IMR-90 (cell line): Measurements from ENCODE around the gene VGF. TPM values are rescaled to one million over a fixed set of nuclear protein-coding genes. Genes with fewer than 3 reads are reported as not detected.

Source experiments
- ATAC-seq: fragments of 200-7000 bp; cut with Tn5 transposase; 2 replicates; pipeline ENCODE4 v1.9.1; 2020; ENCODE audit warnings: low read depth, mild to moderate bottlenecking, moderate library complexity
- BruUV-seq: library from RNA; stranded (reverse); fragments of 400-500 nt; replicated peaks from 2 replicates; lab custom pipeline; 2021; lab: Mats Ljungman, UMichigan
- CTCF ChIA-PET: fragments of 300-600 bp; formaldehyde crosslinking; extraction: SDS; loops from one replicate; lab custom pipeline; 2021; ENCODE audit warnings: antibody characterized with exemption; lab: Yijun Ruan, JAX
- POLR2A ChIA-PET: fragments of 300-600 bp; sonication (Branson Sonifier 250); formaldehyde crosslinking; loops from one replicate; lab custom pipeline; 2022; ENCODE audit warnings: antibody characterized with exemption; ENCODE audit not compliant: unreplicated experiment; lab: Charles Lee
- DNase-seq: peaks from one replicate; pipeline ENCODE4 v3.0.0; 2013
- H2AFZ ChIP-seq: replicated peaks from 2 replicates; pipeline ENCODE3; 2013; ENCODE audit warnings: low read length, mild to moderate bottlenecking; ENCODE audit not compliant: poor library complexity
- H2AK5ac ChIP-seq: 2 replicates; pipeline ENCODE4 v1.6.1; 2013; ENCODE audit warnings: low read depth, low read length, inconsistent platforms
- H2AK9ac ChIP-seq: replicated peaks from 2 replicates; pipeline ENCODE3; 2013; ENCODE audit warnings: mild to moderate bottlenecking, low read depth, low read length, moderate library complexity; ENCODE audit not compliant: poor library complexity
- H2BK120ac ChIP-seq: 2 replicates; pipeline ENCODE4 v1.6.1; 2013; ENCODE audit warnings: low read depth, low read length, inconsistent platforms
- H2BK15ac ChIP-seq: 3 replicates; pipeline ENCODE4 v1.6.1; 2013; ENCODE audit warnings: low read depth, low read length, inconsistent platforms
- H2BK20ac ChIP-seq: 2 replicates; pipeline ENCODE4 v1.6.1; 2013; ENCODE audit warnings: low read depth, mild to moderate bottlenecking, inconsistent platforms, low read length, moderate library complexity
- H2BK5ac ChIP-seq: 2 replicates; pipeline ENCODE4 v1.6.1; 2013; ENCODE audit warnings: mild to moderate bottlenecking, low read depth, low read length, inconsistent platforms; ENCODE audit not compliant: poor library complexity, severe bottlenecking
- H3K14ac ChIP-seq: replicated peaks from 2 replicates; pipeline ENCODE4 v1.6.1; 2013; ENCODE audit warnings: low read depth, low read length, inconsistent platforms
- H3K18ac ChIP-seq: 2 replicates; pipeline ENCODE4 v1.6.1; 2013; ENCODE audit warnings: low read depth, low read length, control low read depth
- H3K23ac ChIP-seq: 2 replicates; pipeline ENCODE4 v1.6.1; 2013; ENCODE audit warnings: low read depth, low read length, inconsistent platforms
- H3K27ac ChIP-seq: 2 replicates; pipeline ENCODE4 v1.5.1; 2013; ENCODE audit warnings: mild to moderate bottlenecking, control low read depth, low read length; ENCODE audit not compliant: insufficient read depth
- H3K27me3 ChIP-seq: 2 replicates; pipeline ENCODE4 v1.6.1; 2013; ENCODE audit warnings: low read length; ENCODE audit not compliant: control insufficient read depth, insufficient read depth
- H3K36me3 ChIP-seq: 2 replicates; pipeline ENCODE4 v1.6.1; 2013; ENCODE audit warnings: low read length, mixed read lengths; ENCODE audit not compliant: control insufficient read depth, insufficient read depth
- H3K4ac ChIP-seq: 2 replicates; pipeline ENCODE4 v1.6.1; 2013; ENCODE audit warnings: low read depth, low read length, inconsistent platforms
- H3K4me1 ChIP-seq: 2 replicates; pipeline ENCODE4 v1.6.1; 2013; ENCODE audit warnings: low read length, mixed read lengths; ENCODE audit not compliant: control insufficient read depth, insufficient read depth
- H3K4me2 ChIP-seq: 2 replicates; pipeline ENCODE4 v1.6.1; 2013; ENCODE audit warnings: low read depth, mild to moderate bottlenecking, control low read depth, low read length, moderate library complexity
- H3K4me3 ChIP-seq: 2 replicates; pipeline ENCODE4 v1.5.1; 2013; ENCODE audit warnings: low read depth, mild to moderate bottlenecking, control low read depth, low read length, moderate library complexity; ENCODE audit not compliant: insufficient read depth
- H3K56ac ChIP-seq: 2 replicates; pipeline ENCODE4 v1.6.1; 2013; ENCODE audit warnings: low read length, inconsistent platforms; ENCODE audit not compliant: insufficient read depth; ENCODE audit errors: extremely low read depth
- H3K79me1 ChIP-seq, 2 experiments: 2 replicates each; pipeline ENCODE4 v1.6.1; 2013; ENCODE audit warnings: low read length in 2 of 2, inconsistent platforms in 1 of 2, low read depth in 1 of 2
- H3K9ac ChIP-seq: 2 replicates; pipeline ENCODE4 v1.6.1; 2013; ENCODE audit warnings: low read depth, low read length, control low read depth
- H3K9me1 ChIP-seq: 2 replicates; pipeline ENCODE4 v1.6.1; 2013; ENCODE audit warnings: low read length, inconsistent platforms; ENCODE audit not compliant: insufficient read depth
- H3K9me3 ChIP-seq: 2 replicates; pipeline ENCODE4 v1.6.1; 2013; ENCODE audit warnings: low read length; ENCODE audit not compliant: control insufficient read depth, insufficient read depth
- H4K20me1 ChIP-seq: 2 replicates; pipeline ENCODE4 v1.6.1; 2013; ENCODE audit warnings: low read length, inconsistent platforms; ENCODE audit not compliant: insufficient read depth
- H4K5ac ChIP-seq: 2 replicates; pipeline ENCODE4 v1.6.1; 2013; ENCODE audit warnings: mild to moderate bottlenecking, low read depth, low read length, control low read depth
- H4K8ac ChIP-seq, 2 experiments: 2 replicates each; pipeline ENCODE4 v1.6.1; 2013; ENCODE audit warnings: low read depth in 2 of 2, low read length in 2 of 2, control low read depth in 1 of 2, inconsistent platforms in 1 of 2
- H4K91ac ChIP-seq: 2 replicates; pipeline ENCODE4 v1.6.1; 2013; ENCODE audit warnings: low read depth, low read length, inconsistent platforms; ENCODE audit not compliant: insufficient read depth
- WGBS, 2 experiments: methylation state at CpG; one replicate each; pipeline versions ENCODE4 v1.1.5 to v1.1.7; 2013; ENCODE audit warnings: missing lambda C conversion rate in 2 of 2; ENCODE audit not compliant: insufficient read length in 1 of 2; ENCODE audit errors: extremely low coverage in 2 of 2; 5-methylcytosine and 5-hydroxymethylcytosine counted together
- dilution Hi-C: fragments of 300-500 bp; cut with HindIII; formaldehyde crosslinking; loops from one replicate; pipeline ENCODE4 v1.14.3; 2018; ENCODE audit warnings: low sequenced_read_pairs; ENCODE audit not compliant: unreplicated experiment
- in situ Hi-C: fragments of 300-500 bp; cut with MboI; formaldehyde crosslinking; loops from 3 replicates; pipeline ENCODE4 v1.14.3; 2019; ENCODE audit warnings: low sequenced_read_pairs, inconsistent platforms, mixed read lengths
- intact Hi-C: fragments of 100-400 bp; cut with micrococcal nuclease; formaldehyde crosslinking; loops from 2 replicates; pipeline ENCODE4 v1.10.0; 2022
- polyA plus RNA-seq, 3 experiments: library from polyadenylated mRNA; depleted of rRNA; stranded (reverse); fragments of >200 nt; gene quantifications; 2 replicates each; pipeline ENCODE4 v1.2.3, GENCODE V29; 2012; ENCODE audit warnings: low replicate concordance in 1 of 3
- total RNA-seq: library from RNA; depleted of rRNA; stranded (reverse); fragments of >200 nt; gene quantifications from 2 replicates; pipeline ENCODE4 v1.2.3, GENCODE V29; 2012
- TF ChIP-seq, protein P1 (sequence below): fragments of 150-350 bp; IDR thresholded peaks from 2 replicates; pipeline ENCODE4 v1.6.1; 2017; ENCODE audit warnings: mild to moderate bottlenecking, antibody characterized with exemption, low read length, low read depth
- TF ChIP-seq, protein P2 (sequence below): fragments of 150-350 bp; IDR thresholded peaks from 2 replicates; pipeline ENCODE4 v1.6.1; 2016; ENCODE audit warnings: low read depth, mild to moderate bottlenecking, low read length, moderate library complexity, borderline replicate concordance

Gene VGF
- total and polyA plus RNA-seq, 2 of the 4 experiments (the other 2 are of a cell fraction) = 0.18 to 0.50 TPM

DNA sequence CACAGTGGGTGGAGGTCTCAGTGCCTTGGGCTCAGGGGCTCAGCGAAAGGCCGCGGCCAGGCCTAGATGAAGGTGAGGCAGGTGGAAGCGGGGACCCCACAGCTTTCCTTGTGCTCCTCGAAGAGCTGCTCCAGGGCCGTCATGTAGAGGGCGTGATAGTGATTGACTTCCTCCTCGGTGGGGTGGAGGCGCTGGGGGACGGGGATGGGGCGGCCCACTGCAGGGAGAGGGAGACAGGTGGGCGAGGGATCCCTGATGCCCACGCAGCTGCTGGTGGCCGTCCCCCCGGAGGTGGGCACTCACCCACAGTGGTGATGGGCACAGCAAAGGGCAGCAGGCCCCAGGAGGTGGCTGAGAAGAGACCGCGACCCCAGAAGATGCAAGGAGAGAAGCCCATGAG lies 30.5 kb upstream of the VGF start:
- Histone ChIP-seq H3K79me1 (no peaks in the 10 kb centered on the region), H3K9me3 (0 out of 2 replicates have a peak, but pooled peaks cover 2% of the 10 kb centered on the region), H2BK15ac (no peak overlapping the region), H2AK5ac (no peak overlapping the region), H3K23ac (no peak overlapping the region), H3K9me1 (no peaks in the 10 kb centered on the region; the same call in 1 of the 2 replicates), H3K56ac (no peak overlapping the region), H4K20me1 (no peaks in the 10 kb centered on the region), H3K36me3 (no peaks in the 10 kb centered on the region), H3K9ac (no peak overlapping the region), H3K27ac (no peak overlapping the region), H3K4me1 (no peaks in the 10 kb centered on the region), H3K18ac (no peak overlapping the region), H3K4ac (no peak overlapping the region), H3K4me3 (no peak overlapping the region), H2BK120ac (no peak overlapping the region), H2AK9ac (no peak overlapping the region), H2BK5ac (no peak overlapping the region), H3K4me2 (no peak overlapping the region), H3K14ac (no peak overlapping the region), H4K91ac (no peak overlapping the region), H2AFZ (no peak overlapping the region), H2BK20ac (no peak overlapping the region), H3K27me3 (peaks cover 24% of the 10 kb centered on the region), H4K8ac (no peak overlapping the region), H4K5ac (no peak overlapping the region)
- dilution Hi-C loops (no loop called here), intact Hi-C loops (no loop called here), in situ Hi-C loops (no loop called here)
- WGBS, 2 experiments = 72% methylated on average over 9 of the region's 17 CpGs; no CpG with 5 or more reads in 1 of the 2 experiments
- CTCF ChIA-PET = interaction anchor here (0.5 kb wide), 1 partner anchor 39 kb away, joined by 3 read pairs; no protein-coding TSS in a partner anchor
- POLR2A ChIA-PET = no interaction called here
- ATAC-seq = no peak
- no TSS peak for BruUV-seq
- TF ChIP-seq, protein P1, sequence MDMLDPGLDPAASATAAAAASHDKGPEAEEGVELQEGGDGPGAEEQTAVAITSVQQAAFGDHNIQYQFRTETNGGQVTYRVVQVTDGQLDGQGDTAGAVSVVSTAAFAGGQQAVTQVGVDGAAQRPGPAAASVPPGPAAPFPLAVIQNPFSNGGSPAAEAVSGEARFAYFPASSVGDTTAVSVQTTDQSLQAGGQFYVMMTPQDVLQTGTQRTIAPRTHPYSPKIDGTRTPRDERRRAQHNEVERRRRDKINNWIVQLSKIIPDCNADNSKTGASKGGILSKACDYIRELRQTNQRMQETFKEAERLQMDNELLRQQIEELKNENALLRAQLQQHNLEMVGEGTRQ = no peak
- TF ChIP-seq, protein P2, sequence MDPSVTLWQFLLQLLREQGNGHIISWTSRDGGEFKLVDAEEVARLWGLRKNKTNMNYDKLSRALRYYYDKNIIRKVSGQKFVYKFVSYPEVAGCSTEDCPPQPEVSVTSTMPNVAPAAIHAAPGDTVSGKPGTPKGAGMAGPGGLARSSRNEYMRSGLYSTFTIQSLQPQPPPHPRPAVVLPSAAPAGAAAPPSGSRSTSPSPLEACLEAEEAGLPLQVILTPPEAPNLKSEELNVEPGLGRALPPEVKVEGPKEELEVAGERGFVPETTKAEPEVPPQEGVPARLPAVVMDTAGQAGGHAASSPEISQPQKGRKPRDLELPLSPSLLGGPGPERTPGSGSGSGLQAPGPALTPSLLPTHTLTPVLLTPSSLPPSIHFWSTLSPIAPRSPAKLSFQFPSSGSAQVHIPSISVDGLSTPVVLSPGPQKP = no peak
- DNase-seq = no peak
